Keratinocyte (primary cell): ENCODE results near the gene SPOCK3.

Experiments
- CTCF ChIP-seq, 3 experiments: IDR thresholded peaks in 1 of 3; conservative IDR thresholded peaks in 1 of 3; optimal IDR thresholded peaks in 1 of 3; 2 replicates in 2 of 3; 3 replicates in 1 of 3; pipeline versions ENCODE3 to v1.5.1; 2011; ENCODE audit warnings: low read length in 3 of 3, mild to moderate bottlenecking in 3 of 3, moderate library complexity in 2 of 3, control low read depth in 1 of 3, inconsistent platforms in 1 of 3; ENCODE audit not compliant: insufficient read depth in 2 of 3; ENCODE audit errors: extremely low read depth in 1 of 3
- EZH2 ChIP-seq: IDR thresholded peaks from one replicate; pipeline ENCODE4 v1.6.1; 2012; ENCODE audit warnings: inconsistent platforms, mild to moderate bottlenecking, low read length, moderate library complexity

- TF ChIP-seq CTCF (optimal IDR thresholded peaks at IDR 0.05 in 1 of 3, IDR thresholded peaks at IDR 0.05 in 1 of 3, conservative IDR thresholded peaks at IDR 0.05 in 1 of 3; ENCODE audit: extremely low read depth in 1 of 3, insufficient read depth in 2 of 3, low read length in 3 of 3) (no peak), EZH2 (no peak)
These were observed 210.8 kb downstream of the SPOCK3 start for GRCh38 chr4:167023364-167023925.
